SK-N-SH treated with all-trans-retinoic acid at 6 μM for 48 hours (cell line): ENCODE measurements around the gene ACTN4.
A peak's percentile ranks its signal among the peaks of the same experiment; 100 is the strongest.

Source experiments
- ATAC-seq: fragments of 200-7000 bp; cut with Tn5 transposase; 3 replicates; pipeline ENCODE4 v1.9.1; 2020; ENCODE audit warnings: mild to moderate bottlenecking, moderate library complexity
- ARNTL ChIP-seq: fragments of 450-650 bp; formaldehyde crosslinking; IDR thresholded peaks from 2 replicates; pipeline ENCODE4 v1.5.0; 2020; ENCODE audit warnings: low read depth, mild to moderate bottlenecking, moderate library complexity, borderline replicate concordance
- BACH2 ChIP-seq: fragments of 250-450 bp; sonication (Bioruptor Pico); IDR thresholded peaks from 2 replicates; pipeline ENCODE4 v1.9.0; 2021; ENCODE audit warnings: mild to moderate bottlenecking, borderline replicate concordance
- CSDC2 ChIP-seq: fragments of 250-450 bp; sonication (Bioruptor Pico); IDR thresholded peaks from 2 replicates; pipeline ENCODE4 v1.5.0; 2020; ENCODE audit warnings: mild to moderate bottlenecking, moderate library complexity
- ESRRG ChIP-seq: fragments of 250-450 bp; sonication (Bioruptor Pico); IDR thresholded peaks from 2 replicates; pipeline ENCODE4 v1.6.1; 2021; ENCODE audit warnings: mild to moderate bottlenecking
- GLIS3 ChIP-seq: fragments of 250-450 bp; sonication (Bioruptor Pico); IDR thresholded peaks from 2 replicates; pipeline ENCODE4 v1.5.0; 2020; ENCODE audit warnings: mild to moderate bottlenecking, moderate library complexity
- ISL1 ChIP-seq: fragments of 250-450 bp; sonication (Bioruptor Pico); IDR thresholded peaks from 2 replicates; pipeline ENCODE4 v2.1.2; 2022; ENCODE audit warnings: mild to moderate bottlenecking, moderate library complexity
- OSR1 ChIP-seq: fragments of 250-450 bp; sonication (Bioruptor Pico); IDR thresholded peaks from 2 replicates; pipeline ENCODE4 v1.8.0; 2022; ENCODE audit warnings: moderate library complexity, mild to moderate bottlenecking, inconsistent platforms
- PPARA ChIP-seq: fragments of 250-450 bp; sonication (Bioruptor Pico); IDR thresholded peaks from 2 replicates; pipeline ENCODE4 v1.5.0; 2020; ENCODE audit warnings: mild to moderate bottlenecking, borderline replicate concordance
- RARB ChIP-seq: fragments of 250-450 bp; sonication (Bioruptor Pico); IDR thresholded peaks from 2 replicates; pipeline ENCODE4 v1.8.0; 2021; ENCODE audit warnings: mild to moderate bottlenecking, moderate library complexity
- SNAI2 ChIP-seq: fragments of 250-450 bp; sonication (Bioruptor Pico); IDR thresholded peaks from 2 replicates; pipeline ENCODE4 v1.5.0; 2020; ENCODE audit warnings: mild to moderate bottlenecking, moderate library complexity
- TCF4 ChIP-seq: fragments of 250-450 bp; sonication (Bioruptor Pico); IDR thresholded peaks from 2 replicates; pipeline ENCODE4 v1.8.0; 2021; ENCODE audit warnings: mild to moderate bottlenecking, moderate library complexity, borderline replicate concordance
- TOX ChIP-seq: fragments of 250-450 bp; sonication (Bioruptor Pico); IDR thresholded peaks from 2 replicates; pipeline ENCODE4 v1.8.0; 2021; ENCODE audit warnings: mild to moderate bottlenecking, moderate library complexity, borderline replicate concordance
- ZC3H10 ChIP-seq: fragments of 250-450 bp; sonication (Bioruptor Pico); IDR thresholded peaks from 2 replicates; pipeline ENCODE4 v1.5.1; 2021; ENCODE audit warnings: mild to moderate bottlenecking, moderate library complexity
- ZFP3 ChIP-seq: fragments of 250-450 bp; sonication (Bioruptor Pico); IDR thresholded peaks from 2 replicates; pipeline ENCODE4 v1.5.0; 2020; ENCODE audit warnings: mild to moderate bottlenecking, moderate library complexity
- ZFP30 ChIP-seq: fragments of 450-650 bp; formaldehyde crosslinking; IDR thresholded peaks from 2 replicates; pipeline ENCODE4 v1.5.0; 2022; ENCODE audit warnings: mild to moderate bottlenecking, moderate library complexity
- ZNF565 ChIP-seq: fragments of 450-650 bp; formaldehyde crosslinking; conservative IDR thresholded peaks from 2 replicates; pipeline ENCODE4 v1.5.0; 2020; ENCODE audit warnings: low read depth, mild to moderate bottlenecking, moderate library complexity
- ZNF70 ChIP-seq: fragments of 450-650 bp; formaldehyde crosslinking; IDR thresholded peaks from 2 replicates; pipeline ENCODE4 v1.5.0; 2020; ENCODE audit warnings: mild to moderate bottlenecking, moderate library complexity
- ZNF8 ChIP-seq: fragments of 450-650 bp; formaldehyde crosslinking; IDR thresholded peaks from 2 replicates; pipeline ENCODE4 v1.5.0; 2020; ENCODE audit warnings: mild to moderate bottlenecking, moderate library complexity
- TF ChIP-seq, protein P1 (sequence below): fragments of 250-450 bp; sonication (Bioruptor Pico); IDR thresholded peaks from 2 replicates; pipeline ENCODE4 v1.8.0; 2021; ENCODE audit warnings: low read depth, mild to moderate bottlenecking, moderate library complexity, borderline replicate concordance
- TF ChIP-seq, protein P2 (sequence below): fragments of 250-450 bp; sonication (Bioruptor Pico); IDR thresholded peaks from 2 replicates; pipeline ENCODE4 v1.5.1; 2021; ENCODE audit warnings: mild to moderate bottlenecking, moderate library complexity
- TF ChIP-seq, protein P3 (sequence below): fragments of 250-450 bp; sonication (Bioruptor Pico); IDR thresholded peaks from 2 replicates; pipeline ENCODE4 v1.5.0; 2020; ENCODE audit warnings: mild to moderate bottlenecking, moderate library complexity
- TF ChIP-seq, protein P4 (sequence below): fragments of 250-450 bp; sonication (Bioruptor Pico); IDR thresholded peaks from 2 replicates; pipeline ENCODE4 v1.5.1; 2020; ENCODE audit warnings: low read depth, mild to moderate bottlenecking, moderate library complexity
- TF ChIP-seq, protein P5 (sequence below): fragments of 250-450 bp; sonication (Bioruptor Pico); IDR thresholded peaks from 2 replicates; pipeline ENCODE4 v1.8.0; 2020; ENCODE audit warnings: mild to moderate bottlenecking, moderate library complexity, borderline replicate concordance

Gene ACTN4

DNA sequence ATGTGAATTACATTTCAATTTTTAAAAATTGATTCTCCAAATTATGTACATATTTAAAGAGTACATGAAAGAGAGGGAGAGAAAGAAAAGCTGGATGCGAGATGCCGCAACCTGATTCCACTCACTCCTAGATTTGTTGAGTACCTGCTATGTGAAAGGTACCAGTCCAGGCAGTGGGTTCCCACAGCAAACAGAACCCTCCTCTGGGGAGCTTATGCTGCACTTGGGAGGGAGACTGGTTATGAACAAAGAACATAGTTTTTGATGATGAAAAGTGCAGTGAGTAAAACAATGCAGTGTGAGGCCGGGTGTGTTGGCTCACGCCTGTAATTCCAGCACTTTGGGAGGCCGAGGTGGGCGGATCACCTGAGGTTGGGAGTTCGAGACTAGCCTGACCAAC is 43.4 kb downstream of the ACTN4 start:
- no peak for ATAC-seq
- TF ChIP-seq, protein P1, sequence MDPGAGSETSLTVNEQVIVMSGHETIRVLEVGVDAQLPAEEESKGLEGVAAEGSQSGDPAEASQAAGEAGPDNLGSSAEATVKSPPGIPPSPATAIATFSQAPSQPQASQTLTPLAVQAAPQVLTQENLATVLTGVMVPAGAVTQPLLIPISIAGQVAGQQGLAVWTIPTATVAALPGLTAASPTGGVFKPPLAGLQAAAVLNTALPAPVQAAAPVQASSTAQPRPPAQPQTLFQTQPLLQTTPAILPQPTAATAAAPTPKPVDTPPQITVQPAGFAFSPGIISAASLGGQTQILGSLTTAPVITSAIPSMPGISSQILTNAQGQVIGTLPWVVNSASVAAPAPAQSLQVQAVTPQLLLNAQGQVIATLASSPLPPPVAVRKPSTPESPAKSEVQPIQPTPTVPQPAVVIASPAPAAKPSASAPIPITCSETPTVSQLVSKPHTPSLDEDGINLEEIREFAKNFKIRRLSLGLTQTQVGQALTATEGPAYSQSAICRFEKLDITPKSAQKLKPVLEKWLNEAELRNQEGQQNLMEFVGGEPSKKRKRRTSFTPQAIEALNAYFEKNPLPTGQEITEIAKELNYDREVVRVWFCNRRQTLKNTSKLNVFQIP (CRISPR knock-in tag) = no peak
- TF ChIP-seq OSR1 (no peak), ESRRG (CRISPR knock-in tag) (no peak), ZFP30 (CRISPR knock-in tag) (no peak), BACH2 (no peak), ZFP3 (CRISPR knock-in tag) (no peak), ZNF8 (CRISPR knock-in tag) (no peak), TOX (CRISPR knock-in tag) (no peak), GLIS3 (CRISPR knock-in tag) (no peak), ARNTL (CRISPR knock-in tag) (no peak), ZNF565 (CRISPR knock-in tag) (no peak), PPARA (CRISPR knock-in tag) (no peak)
- TF ChIP-seq, protein P2, sequence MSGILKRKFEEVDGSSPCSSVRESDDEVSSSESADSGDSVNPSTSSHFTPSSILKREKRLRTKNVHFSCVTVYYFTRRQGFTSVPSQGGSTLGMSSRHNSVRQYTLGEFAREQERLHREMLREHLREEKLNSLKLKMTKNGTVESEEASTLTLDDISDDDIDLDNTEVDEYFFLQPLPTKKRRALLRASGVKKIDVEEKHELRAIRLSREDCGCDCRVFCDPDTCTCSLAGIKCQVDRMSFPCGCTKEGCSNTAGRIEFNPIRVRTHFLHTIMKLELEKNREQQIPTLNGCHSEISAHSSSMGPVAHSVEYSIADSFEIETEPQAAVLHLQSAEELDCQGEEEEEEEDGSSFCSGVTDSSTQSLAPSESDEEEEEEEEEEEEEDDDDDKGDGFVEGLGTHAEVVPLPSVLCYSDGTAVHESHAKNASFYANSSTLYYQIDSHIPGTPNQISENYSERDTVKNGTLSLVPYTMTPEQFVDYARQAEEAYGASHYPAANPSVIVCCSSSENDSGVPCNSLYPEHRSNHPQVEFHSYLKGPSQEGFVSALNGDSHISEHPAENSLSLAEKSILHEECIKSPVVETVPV (CRISPR knock-in tag) = no peak
- TF ChIP-seq, all 23 proteins: peak for 0

DNA sequence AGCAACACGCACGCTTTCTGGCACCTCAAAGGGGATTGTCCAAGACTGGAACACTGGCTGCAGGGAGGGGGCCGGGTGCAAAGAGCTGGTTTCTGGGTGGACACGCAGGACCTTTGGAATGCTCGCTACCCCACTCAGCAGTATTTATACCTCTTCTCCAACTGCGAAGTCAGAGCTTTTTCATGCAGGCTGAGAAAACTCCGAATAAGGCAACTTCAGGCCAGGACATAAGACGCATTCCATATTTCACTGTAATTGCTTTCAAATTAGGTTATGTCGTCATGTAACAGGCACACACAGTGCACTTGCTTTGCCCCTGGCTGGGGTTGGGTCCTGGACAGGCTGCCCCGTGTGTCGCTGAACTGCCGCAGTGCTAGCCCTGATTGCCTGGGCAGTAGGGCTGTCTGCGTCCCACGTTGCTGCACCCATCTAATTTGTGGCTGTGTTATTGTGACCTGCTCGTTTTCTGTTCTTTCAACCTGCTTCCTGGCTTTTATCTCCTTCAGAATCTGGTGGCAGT is 44.5 kb downstream of the ACTN4 start:
- ATAC-seq = peak; percentile 87
- TF ChIP-seq TCF4 (CRISPR knock-in tag) = peak; percentile 55; the same call in 1 of the 2 replicates
- no peak for TF ChIP-seq ZNF70 (CRISPR knock-in tag)
- TF ChIP-seq ESRRG (CRISPR knock-in tag) = no peak
- TF ChIP-seq, protein P3, sequence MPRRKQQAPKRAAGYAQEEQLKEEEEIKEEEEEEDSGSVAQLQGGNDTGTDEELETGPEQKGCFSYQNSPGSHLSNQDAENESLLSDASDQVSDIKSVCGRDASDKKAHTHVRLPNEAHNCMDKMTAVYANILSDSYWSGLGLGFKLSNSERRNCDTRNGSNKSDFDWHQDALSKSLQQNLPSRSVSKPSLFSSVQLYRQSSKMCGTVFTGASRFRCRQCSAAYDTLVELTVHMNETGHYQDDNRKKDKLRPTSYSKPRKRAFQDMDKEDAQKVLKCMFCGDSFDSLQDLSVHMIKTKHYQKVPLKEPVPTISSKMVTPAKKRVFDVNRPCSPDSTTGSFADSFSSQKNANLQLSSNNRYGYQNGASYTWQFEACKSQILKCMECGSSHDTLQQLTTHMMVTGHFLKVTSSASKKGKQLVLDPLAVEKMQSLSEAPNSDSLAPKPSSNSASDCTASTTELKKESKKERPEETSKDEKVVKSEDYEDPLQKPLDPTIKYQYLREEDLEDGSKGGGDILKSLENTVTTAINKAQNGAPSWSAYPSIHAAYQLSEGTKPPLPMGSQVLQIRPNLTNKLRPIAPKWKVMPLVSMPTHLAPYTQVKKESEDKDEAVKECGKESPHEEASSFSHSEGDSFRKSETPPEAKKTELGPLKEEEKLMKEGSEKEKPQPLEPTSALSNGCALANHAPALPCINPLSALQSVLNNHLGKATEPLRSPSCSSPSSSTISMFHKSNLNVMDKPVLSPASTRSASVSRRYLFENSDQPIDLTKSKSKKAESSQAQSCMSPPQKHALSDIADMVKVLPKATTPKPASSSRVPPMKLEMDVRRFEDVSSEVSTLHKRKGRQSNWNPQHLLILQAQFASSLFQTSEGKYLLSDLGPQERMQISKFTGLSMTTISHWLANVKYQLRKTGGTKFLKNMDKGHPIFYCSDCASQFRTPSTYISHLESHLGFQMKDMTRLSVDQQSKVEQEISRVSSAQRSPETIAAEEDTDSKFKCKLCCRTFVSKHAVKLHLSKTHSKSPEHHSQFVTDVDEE = peak; percentile 38; the same call in 1 of the 2 replicates
- TF ChIP-seq TOX (CRISPR knock-in tag) = no peak
- no peak for TF ChIP-seq ZNF8 (CRISPR knock-in tag)
- TF ChIP-seq, protein P4, sequence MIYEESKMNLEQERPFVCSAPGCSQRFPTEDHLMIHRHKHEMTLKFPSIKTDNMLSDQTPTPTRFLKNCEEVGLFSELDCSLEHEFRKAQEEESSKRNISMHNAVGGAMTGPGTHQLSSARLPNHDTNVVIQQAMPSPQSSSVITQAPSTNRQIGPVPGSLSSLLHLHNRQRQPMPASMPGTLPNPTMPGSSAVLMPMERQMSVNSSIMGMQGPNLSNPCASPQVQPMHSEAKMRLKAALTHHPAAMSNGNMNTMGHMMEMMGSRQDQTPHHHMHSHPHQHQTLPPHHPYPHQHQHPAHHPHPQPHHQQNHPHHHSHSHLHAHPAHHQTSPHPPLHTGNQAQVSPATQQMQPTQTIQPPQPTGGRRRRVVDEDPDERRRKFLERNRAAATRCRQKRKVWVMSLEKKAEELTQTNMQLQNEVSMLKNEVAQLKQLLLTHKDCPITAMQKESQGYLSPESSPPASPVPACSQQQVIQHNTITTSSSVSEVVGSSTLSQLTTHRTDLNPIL (CRISPR knock-in tag) = peak; percentile 79
- no peak; the same call in 1 of the 2 replicates for TF ChIP-seq SNAI2 (CRISPR knock-in tag)
- TF ChIP-seq RARB (CRISPR knock-in tag) = no peak
- TF ChIP-seq OSR1 = no peak; the same call in 1 of the 2 replicates
- TF ChIP-seq, protein P1 (CRISPR knock-in tag) = no peak
- TF ChIP-seq GLIS3 (CRISPR knock-in tag) = 0 out of 2 replicates have a peak, but pooled peaks have one; percentile 61
- TF ChIP-seq, protein P2 (CRISPR knock-in tag) = no peak
- TF ChIP-seq BACH2 = no peak
- no peak for TF ChIP-seq ZFP30 (CRISPR knock-in tag)
- TF ChIP-seq, protein P5, sequence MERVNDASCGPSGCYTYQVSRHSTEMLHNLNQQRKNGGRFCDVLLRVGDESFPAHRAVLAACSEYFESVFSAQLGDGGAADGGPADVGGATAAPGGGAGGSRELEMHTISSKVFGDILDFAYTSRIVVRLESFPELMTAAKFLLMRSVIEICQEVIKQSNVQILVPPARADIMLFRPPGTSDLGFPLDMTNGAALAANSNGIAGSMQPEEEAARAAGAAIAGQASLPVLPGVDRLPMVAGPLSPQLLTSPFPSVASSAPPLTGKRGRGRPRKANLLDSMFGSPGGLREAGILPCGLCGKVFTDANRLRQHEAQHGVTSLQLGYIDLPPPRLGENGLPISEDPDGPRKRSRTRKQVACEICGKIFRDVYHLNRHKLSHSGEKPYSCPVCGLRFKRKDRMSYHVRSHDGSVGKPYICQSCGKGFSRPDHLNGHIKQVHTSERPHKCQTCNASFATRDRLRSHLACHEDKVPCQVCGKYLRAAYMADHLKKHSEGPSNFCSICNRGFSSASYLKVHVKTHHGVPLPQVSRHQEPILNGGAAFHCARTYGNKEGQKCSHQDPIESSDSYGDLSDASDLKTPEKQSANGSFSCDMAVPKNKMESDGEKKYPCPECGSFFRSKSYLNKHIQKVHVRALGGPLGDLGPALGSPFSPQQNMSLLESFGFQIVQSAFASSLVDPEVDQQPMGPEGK (CRISPR knock-in tag) = peak; percentile 41; the same call in 1 of the 2 replicates
- TF ChIP-seq ZFP3 (CRISPR knock-in tag) = 0 out of 2 replicates have a peak, but pooled peaks have one; percentile 50
- TF ChIP-seq ARNTL (CRISPR knock-in tag) = no peak
- TF ChIP-seq ISL1 (CRISPR knock-in tag) = peak; percentile 83
- TF ChIP-seq PPARA (CRISPR knock-in tag) = no peak
- no peak for TF ChIP-seq ZNF565 (CRISPR knock-in tag)
- TF ChIP-seq ZC3H10 (CRISPR knock-in tag) = no peak; the same call in 1 of the 2 replicates
- TF ChIP-seq CSDC2 (CRISPR knock-in tag) = peak; percentile 78; the same call in 1 of the 2 replicates
